PC-9 (cell line): ENCODE measurements around the gene FBLN2.

ENCODE experiments used
- CTCF ChIP-seq: fragments of 200-600 bp; sonication (generic); conservative IDR thresholded peaks from 2 replicates; pipeline ENCODE4 v1.6.1; 2017; ENCODE audit warnings: mixed run types, antibody characterized with exemption, mild to moderate bottlenecking, moderate library complexity
- EZH2 ChIP-seq: fragments of 200-600 bp; sonication (generic); IDR thresholded peaks from 2 replicates; pipeline ENCODE4 v1.8.0; 2017; ENCODE audit warnings: antibody characterized with exemption, low read depth

DNA sequence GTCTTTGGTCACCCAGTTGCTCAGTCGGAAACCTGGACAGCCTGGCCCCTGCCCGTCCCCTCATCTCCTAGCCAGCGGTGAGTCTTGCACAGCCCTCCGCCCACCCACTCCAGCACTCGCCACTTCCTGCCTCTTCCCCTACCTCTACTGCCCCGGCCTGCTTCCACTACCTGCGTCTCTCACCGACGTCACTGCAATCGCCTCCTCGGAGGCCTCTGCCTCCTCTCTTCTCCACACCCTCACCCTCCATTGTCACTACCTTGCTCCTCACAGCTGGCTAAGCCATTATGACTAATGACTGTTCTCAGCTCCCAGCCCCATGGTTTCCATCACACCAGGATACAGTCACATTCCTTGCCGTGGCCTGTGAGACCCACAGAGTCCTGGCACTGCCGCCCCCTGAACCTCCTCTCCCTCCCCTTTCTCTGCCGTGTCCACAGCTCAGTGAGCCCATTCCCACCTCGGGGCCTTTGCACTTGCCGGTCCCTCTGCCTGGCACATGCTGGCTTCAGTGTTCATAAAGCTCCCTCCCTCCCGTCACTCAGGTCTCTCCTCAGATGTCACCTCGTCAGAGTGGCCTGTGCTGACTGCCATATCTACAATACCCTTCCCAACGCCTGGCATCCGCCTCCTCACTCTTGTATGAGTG is 104.8 kb downstream of the FBLN2 start:
- TF ChIP-seq CTCF (no peak), EZH2 (no peak)
